Esophagus squamous epithelium (tissue), 5 donors: ENCODE results near the gene SLFN13. TPM values are rescaled to one million over a fixed set of nuclear protein-coding genes. Genes with fewer than 3 reads are reported as not detected.

Source experiments
- DNase-seq: peaks from one replicate; lab custom pipeline; 2025; lab: John Stamatoyannopoulos, UW
- H3K27ac ChIP-seq, 4 donors: fragments of 200-600 bp; sonication (generic); one replicate each; pipeline ENCODE4 v1.5.1; 2016 to 2019; ENCODE audit warnings: mild to moderate bottlenecking in 1 of 4
- H3K27me3 ChIP-seq, 4 donors: fragments of 200-600 bp; sonication (generic); 1 replicate in 3 of 4; 2 replicates in 1 of 4; pipeline versions ENCODE4 v1.5.1 to v1.6.0; 2017 to 2021; ENCODE audit warnings: antibody characterized with exemption in 1 of 4
- H3K36me3 ChIP-seq, 3 donors: fragments of 200-600 bp; sonication (generic); one replicate each; pipeline ENCODE4 v1.5.1; 2016 to 2019
- H3K4me1 ChIP-seq, 3 donors: fragments of 200-600 bp; sonication (generic); one replicate each; pipeline ENCODE4 v1.5.1; 2017 to 2019
- H3K4me3 ChIP-seq, 4 donors: fragments of 200-600 bp; sonication (generic); 1 replicate in 3 of 4; 2 replicates in 1 of 4; pipeline ENCODE4 v1.5.1; 2016 to 2019; ENCODE audit warnings: mild to moderate bottlenecking in 2 of 4, moderate library complexity in 1 of 4
- H3K9me3 ChIP-seq, 3 donors: fragments of 200-600 bp; sonication (generic); one replicate each; pipeline ENCODE4 v1.5.1; 2016 to 2019
- POLR2A ChIP-seq, 4 donors: fragments of 450-650 bp; IDR thresholded peaks; one replicate each; pipeline ENCODE4 v1.6.1; 2017; ENCODE audit warnings: antibody characterized with exemption in 4 of 4, mild to moderate bottlenecking in 4 of 4, moderate library complexity in 3 of 4
- WGBS, 2 donors: methylation state at CpG; one replicate each; pipeline ENCODE4 v1.1.5; 2018; 5-methylcytosine and 5-hydroxymethylcytosine counted together
- intact Hi-C: fragments of 100-400 bp; cut with DNase I; formaldehyde crosslinking; loops from one replicate; pipeline ENCODE4 v1.15.0; 2022
- total RNA-seq, 4 donors: library from RNA; depleted of rRNA; stranded (reverse); fragments of >200 nt; gene quantifications; one replicate each; pipeline ENCODE4 v1.1.0, GENCODE V29; 2016
- TF ChIP-seq, protein P1 (sequence below), 6 experiments: fragments of 450-650 bp in 4 of 6; fragments of 200-600 bp in 2 of 6; sonication (generic) in 2 of 6; IDR thresholded peaks; one replicate each; pipeline ENCODE4 v1.5.1; 2016 to 2019; ENCODE audit warnings: antibody characterized with exemption in 6 of 6, mild to moderate bottlenecking in 4 of 6, moderate library complexity in 4 of 6
- donor health status: DM: yes; HTN: yes; CAD: no.

SLFN13 gene
- total RNA-seq, 4 donors from 2014 or later, result 2.7 to 7.6 (median 5.8) TPM

DNA sequence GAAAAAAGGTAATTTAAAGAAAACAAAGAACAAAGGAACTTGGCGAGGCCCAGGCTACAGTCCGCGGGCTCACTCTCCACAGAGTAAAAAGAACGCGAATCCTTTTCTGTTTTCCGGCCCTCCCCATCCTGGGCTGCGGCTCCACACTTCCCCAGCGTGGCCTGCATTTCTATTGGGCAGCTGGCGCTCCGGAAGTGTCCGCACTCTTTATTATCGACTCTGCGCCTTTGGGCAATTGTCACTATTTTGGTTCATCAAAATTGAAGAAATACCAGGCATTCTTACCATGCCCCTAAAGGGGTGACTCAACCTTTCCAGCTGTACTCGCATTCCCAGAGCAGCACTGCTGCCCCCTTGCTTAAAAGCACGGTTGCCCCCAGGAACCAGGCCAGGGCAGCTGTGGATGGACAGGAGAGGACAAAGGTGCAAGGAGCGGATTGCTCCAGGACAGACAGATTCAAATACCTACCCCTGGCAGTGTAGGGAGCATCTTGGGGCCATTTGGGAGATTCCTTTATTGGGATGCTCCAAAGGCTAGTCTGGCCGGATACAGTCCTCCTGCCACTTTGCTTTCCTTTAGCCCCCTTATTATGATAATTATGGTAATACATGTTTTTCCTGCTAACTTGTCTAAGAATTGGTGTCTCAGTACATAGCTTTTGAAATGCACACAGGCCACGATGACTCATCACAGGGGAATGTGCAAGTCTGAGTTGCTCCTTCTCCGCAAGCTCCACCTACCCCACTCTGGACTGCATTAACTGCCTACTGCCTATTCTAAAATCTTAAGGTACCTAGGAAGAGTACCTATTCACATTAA, 15.3 kb downstream of the SLFN13 start:
- WGBS, 2 donors, result 9 to 17% methylated on average over 19 of the region's 19 CpGs
- Histone ChIP-seq H3K4me3 (peak overlapping the region; percentile 49 to 69 (median 62)), H3K4me1 (peaks cover 4 to 39% (median 17%) of the 10 kb centered on the region in 3 donors), H3K27me3 (no peaks in the 10 kb centered on the region), H3K27ac (peak overlapping the region; percentile 83 to 93 (median 90)), H3K9me3 (no peaks in the 10 kb centered on the region), H3K36me3 (no peaks in the 10 kb centered on the region)
- intact Hi-C loops, result no loop called here
- TF ChIP-seq, protein P1, sequence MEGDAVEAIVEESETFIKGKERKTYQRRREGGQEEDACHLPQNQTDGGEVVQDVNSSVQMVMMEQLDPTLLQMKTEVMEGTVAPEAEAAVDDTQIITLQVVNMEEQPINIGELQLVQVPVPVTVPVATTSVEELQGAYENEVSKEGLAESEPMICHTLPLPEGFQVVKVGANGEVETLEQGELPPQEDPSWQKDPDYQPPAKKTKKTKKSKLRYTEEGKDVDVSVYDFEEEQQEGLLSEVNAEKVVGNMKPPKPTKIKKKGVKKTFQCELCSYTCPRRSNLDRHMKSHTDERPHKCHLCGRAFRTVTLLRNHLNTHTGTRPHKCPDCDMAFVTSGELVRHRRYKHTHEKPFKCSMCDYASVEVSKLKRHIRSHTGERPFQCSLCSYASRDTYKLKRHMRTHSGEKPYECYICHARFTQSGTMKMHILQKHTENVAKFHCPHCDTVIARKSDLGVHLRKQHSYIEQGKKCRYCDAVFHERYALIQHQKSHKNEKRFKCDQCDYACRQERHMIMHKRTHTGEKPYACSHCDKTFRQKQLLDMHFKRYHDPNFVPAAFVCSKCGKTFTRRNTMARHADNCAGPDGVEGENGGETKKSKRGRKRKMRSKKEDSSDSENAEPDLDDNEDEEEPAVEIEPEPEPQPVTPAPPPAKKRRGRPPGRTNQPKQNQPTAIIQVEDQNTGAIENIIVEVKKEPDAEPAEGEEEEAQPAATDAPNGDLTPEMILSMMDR (IDR thresholded peaks at IDR 0.05), result peak in 2 of 6 experiments; percentile 11 to 23
- no peak for TF ChIP-seq POLR2A (IDR thresholded peaks at IDR 0.05)
- DNase-seq, result no peak

DNA sequence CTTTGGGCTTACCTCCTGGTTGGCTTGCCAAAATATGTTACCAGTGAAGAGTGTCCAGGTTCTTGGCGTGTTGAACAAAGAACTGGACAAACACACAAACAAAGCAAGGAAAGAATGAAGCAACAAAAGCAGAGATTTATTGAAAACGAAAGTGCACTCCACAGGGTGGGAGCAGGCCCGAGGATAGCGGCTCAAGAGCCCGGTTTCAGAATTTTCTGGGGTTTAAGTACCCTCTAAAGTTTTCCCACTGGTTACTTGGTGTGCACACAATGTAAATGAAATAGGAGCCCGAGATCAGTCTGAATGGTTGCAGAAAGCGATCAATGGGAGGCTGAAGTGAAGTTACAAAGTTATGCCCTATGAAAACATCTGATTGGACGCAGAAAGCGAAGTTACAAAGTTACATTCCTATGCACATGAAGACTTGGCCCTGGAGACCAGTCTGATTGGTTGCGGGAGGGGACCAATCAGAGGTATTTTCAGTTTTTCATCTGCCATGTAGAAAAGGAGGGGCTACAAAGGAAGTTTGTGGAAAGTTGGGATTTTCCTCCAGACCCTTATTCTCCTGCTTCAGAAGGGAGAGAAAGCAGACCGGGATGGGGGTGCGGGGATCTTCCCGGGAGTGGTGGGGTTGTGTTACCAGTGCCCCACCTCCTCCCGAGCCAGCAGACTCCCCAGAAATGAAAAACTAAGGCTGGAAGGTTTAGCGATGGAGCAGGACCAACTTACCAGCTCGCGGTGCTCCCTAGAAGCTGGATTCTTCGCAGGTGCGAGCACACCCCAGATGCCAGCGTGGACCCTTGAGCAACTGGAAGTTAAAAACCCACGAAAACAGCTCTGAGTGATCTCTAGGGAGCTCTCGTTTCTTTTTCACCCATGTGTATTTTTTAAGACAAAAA, 16.1 kb downstream of the SLFN13 start, which contains the start of gene SLFN12:
TSS of gene SLFN12 (minus strand) at position 325 of the 899 bp plus-strand sequence. CDS start 9,472 bp downstream, outside the sequence.
- no peak for DNase-seq
- Histone ChIP-seq H3K4me3 (peak within 1 kb of the TSS; percentile 49 to 69 (median 62)), H3K4me1 (peaks cover 4 to 39% (median 17%) of the 10 kb centered on the region in 3 donors), H3K27me3 (no peaks in the 10 kb centered on the region), H3K27ac (peak within 1 kb of the TSS; percentile 83 to 93 (median 90)), H3K9me3 (no peaks in the 10 kb centered on the region), H3K36me3 (no peaks in the 10 kb centered on the region)
- 28 to 38% methylated on average over 22 of the region's 22 CpGs for WGBS, 2 donors
- intact Hi-C loops, result no loop called here
- TF ChIP-seq, protein P1 (IDR thresholded peaks at IDR 0.05), result no peak
- peak in 1 of 4 donors; percentile 38 for TF ChIP-seq POLR2A (IDR thresholded peaks at IDR 0.05)

DNA sequence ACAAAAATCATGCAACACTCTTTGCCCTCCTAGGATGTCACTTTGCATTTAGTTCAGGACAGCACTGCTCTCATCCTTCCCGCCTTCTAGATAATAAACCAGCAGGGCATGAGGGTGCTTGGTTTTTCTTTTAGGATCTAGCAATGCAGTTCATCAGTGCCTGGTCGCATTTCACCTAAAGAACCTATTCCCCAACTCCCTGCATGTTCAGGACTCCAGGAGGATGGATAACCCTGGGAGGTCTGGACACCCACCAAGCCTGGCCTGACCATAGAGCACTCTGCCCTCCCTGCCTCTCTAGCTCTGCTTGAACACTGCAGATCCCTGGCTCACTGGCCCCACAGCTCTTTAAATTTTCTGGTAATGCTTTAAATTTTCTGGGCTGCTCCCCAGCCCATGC, 18.9 kb downstream of the SLFN13 start:
- no peak overlapping the region for H3K27ac ChIP-seq
- H3K4me1 ChIP-seq, result peaks cover 4 to 37% (median 17%) of the 10 kb centered on the region in 3 donors
- TF ChIP-seq, protein P1 (IDR thresholded peaks at IDR 0.05), result no peak
- TF ChIP-seq POLR2A (IDR thresholded peaks at IDR 0.05), result no peak
- H3K4me3 ChIP-seq, result no peak overlapping the region
- no peaks in the 10 kb centered on the region for H3K27me3 ChIP-seq
- no peak for DNase-seq
- no peaks in the 10 kb centered on the region for H3K9me3 ChIP-seq
- no peaks in the 10 kb centered on the region for H3K36me3 ChIP-seq
- intact Hi-C loops, result no loop called here
- WGBS, 2 donors, result 100% methylated on average over 2 of the region's 2 CpGs

DNA sequence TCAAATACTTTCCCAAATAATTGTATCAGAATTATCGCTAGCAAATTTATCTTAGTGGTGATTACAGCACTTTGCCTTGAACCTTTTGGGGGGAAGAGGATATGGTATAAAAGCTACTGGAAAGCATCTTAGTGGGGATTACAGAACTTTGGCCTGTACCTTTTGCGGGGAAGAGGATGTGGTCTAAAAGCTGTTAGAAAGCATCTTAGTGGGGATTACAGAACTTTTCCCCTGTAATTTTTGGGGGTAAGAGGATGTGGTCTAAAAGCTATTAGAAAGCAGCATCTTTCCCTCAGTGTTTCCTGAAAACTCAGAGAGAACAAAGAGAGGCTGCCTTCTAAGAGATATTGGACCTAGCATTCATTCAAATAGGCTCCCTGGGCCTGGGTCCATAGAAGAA, 20.3 kb downstream of the SLFN13 start:
- no peaks in the 10 kb centered on the region for H3K27me3 ChIP-seq
- intact Hi-C loops, result no loop called here
- WGBS, 2 donors, result 78 to 86% methylated on average over 2 of the region's 2 CpGs
- H3K4me3 ChIP-seq, result no peak overlapping the region
- DNase-seq, result no peak
- H3K27ac ChIP-seq, result no peak overlapping the region
- no peak for TF ChIP-seq POLR2A (IDR thresholded peaks at IDR 0.05)
- TF ChIP-seq, protein P1 (IDR thresholded peaks at IDR 0.05), result no peak
- no peaks in the 10 kb centered on the region for H3K36me3 ChIP-seq
- no peaks in the 10 kb centered on the region for H3K9me3 ChIP-seq
- peaks cover 1 to 23% (median 9%) of the 10 kb centered on the region in 3 donors for H3K4me1 ChIP-seq
